GM18907 (cell line): ENCODE data around the gene RINT1.
"Not testable (repeated sequence)": the region's sequence is repeated elsewhere in the genome, so short reads cannot be mapped to it uniquely, and the experiment has no call there.

Experiments used
- ATAC-seq: cut with Tn5 transposase; IDR thresholded peaks from one replicate; pipeline ENCODE4 v1.9.1; 2021; ENCODE audit warnings: mild to moderate bottlenecking, moderate library complexity; ENCODE audit not compliant: unreplicated experiment

The RINT1 gene

DNA sequence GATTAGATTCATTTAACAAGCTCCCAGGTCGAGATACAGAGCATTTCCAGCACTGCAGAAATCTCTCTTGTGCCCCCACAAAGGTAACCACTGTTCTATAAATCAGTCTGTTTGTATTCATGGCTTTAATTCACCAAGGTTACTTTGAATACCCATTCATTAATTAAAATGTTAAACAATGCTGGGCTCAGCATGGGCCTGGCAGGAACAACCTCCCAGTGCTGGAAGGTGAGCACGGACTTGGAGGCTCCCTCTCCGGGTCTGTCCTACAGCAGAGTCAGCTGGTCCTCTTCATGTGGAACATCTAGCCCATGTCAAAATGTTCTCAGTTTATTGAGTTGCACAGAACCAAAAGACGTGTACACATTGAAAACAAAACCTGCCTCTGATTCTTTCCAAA is 64.9 kb downstream of the RINT1 start:
- no peak for ATAC-seq

DNA sequence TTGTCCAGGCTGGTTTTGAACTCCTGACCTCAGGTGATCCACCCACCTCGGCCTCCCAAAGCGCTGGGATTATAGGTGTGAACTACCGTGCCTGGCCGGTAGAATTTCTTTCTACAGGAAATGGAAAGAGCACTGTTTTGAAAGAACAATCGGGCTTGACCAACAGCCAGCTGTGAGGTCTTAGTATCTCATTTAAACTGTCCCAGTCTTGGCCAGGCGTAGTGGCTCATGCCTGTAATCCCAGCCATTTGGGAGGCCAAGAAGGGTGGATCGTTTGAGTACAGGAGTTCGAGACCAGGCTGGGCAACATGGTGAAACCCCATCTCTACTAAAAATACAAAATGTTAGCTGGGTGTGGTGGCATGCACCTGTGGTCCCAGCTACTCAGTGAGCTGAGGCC is 67.1 kb downstream of the RINT1 start:
- not testable (repeated sequence) for ATAC-seq

DNA sequence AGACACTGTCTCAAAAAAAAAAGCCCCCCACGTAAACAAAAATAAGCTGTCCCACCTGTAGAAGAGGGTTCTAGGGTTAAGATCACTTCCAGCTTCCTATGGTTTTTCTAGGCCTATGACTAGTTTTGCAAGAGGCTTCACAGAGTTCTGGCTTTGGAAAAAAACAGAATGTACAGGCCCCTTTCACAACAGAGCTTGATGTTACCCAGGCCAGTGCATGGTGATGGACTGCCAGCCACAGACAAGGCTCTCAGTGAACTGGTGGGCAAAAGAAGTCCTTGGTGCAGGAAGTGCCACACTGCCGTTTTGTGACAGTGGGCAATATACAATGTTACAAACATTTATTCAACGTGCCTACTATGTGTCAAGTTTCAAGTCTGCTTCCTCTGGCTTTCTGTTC is 67.5 kb downstream of the RINT1 start:
- no peak for ATAC-seq

DNA sequence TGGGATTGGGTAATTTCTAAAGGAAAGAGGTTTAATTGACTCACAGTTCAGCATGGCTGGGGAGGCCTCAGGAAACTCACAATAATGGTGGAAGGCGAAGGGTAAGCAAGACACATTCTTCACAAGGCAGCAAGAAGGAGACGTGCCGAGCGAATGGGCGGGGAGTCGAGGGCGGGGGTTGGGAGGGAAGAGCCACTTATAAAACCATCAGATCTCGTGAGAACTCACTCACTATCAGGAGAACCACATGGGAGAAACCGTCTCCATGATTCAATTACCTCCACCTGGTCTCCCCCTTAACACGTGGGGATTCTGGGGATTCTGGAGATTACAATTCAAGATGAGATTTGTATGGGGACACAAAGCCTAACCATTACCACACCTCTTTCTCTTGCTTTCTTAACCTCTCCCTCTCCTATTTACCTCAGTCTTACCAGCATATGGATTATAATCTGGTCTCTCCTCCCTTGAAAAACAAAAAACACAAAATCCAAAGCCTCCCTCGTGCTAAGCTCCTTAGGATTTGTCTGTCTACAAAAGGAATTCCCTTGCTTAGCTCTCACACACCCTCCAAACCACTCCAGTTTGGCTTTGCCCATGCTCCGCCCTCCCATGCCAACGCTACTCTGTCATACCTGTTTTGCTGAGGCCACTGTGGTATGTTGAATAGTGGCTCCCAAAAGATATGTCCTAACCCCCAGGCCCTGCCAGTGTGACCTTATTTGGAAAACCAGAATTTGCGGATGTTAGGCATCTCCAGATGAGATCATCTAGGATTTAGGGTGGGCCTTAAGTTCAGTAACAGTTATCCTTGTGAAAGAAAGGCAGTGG is 68.9 kb downstream of the RINT1 start:
- ATAC-seq = no peak

DNA sequence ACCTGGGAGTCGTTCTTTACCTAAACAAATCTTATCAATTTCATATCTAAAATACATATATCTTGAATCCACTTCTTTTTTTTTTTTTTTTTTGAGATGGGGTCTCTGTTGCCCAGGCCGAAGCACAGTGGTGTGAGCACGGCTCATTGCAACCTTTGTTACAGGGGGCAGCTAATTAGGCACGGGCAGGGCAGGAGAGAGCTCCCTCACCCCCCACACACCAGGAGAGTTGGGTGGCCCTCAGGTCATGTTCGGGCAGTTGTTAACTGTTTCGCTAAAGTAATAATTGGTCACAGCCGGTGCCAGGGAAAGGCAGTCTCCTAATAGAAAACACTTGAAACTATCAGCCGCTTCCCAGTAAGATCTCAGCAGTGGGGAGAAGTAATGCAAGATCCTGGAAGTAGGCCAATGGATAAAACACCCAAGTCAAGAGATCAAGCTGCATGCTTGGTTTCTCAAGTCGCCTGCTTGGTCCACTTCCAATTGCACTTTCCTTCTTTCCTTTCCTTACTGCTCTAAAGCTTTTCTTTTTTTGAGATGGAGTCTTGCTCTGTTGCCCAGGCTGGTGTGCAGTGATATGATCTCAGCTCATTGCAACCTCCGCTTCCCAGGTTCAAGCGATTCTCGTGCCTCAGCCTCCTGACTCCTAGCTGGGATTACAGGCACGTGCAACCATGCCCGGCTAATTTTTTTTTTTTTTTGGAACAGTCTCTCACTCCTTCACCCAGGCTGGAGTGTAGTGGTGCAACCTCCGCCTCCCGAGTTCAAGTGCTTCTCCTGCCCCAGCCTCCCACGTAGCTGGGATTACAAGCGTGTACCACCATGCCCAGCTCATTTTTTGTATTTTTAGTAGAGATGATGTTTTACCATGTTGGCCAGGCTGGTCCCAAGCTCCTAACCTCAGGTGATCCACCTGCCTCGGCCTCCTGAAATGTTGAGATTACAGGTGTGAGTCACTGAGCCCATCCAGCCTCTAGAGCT is 70.6 kb downstream of the RINT1 start:
- ATAC-seq = no peak

DNA sequence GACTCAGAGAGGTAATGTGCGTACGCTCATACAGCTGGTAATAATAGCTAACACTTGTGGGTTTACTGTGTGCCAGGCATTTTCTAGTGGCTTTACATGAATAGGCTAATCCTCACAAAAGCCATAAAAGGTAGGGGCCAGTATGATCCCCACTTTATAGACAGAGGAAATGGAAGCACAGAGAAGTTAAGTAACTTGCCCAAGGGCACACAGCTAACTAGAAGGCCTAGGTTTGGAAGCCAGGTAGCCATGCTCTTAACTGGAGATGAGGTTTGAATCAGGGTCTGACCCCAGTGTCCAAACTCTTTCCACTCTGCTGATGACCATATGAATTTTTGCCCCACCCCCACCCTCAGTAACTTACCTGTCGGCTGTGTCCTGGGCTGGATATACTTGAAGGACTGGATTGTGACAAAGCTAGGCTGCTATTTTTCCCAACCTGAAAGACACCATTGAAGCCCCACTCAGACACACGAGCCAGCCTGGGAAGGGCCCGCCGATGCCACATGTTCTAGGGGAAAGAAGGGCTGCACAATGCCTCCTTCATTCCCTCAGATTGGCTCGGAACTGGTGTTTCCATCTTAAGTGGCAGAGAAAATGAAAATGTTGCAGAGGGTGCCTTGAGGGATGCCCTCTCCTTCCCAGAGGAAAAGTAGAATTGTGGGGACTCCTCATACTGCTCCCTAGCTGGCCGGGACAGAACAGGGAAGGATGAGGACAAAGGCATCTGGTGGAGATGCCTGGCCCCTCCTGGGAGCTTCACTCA is 78.3 kb downstream of the RINT1 start:
- ATAC-seq = no peak

DNA sequence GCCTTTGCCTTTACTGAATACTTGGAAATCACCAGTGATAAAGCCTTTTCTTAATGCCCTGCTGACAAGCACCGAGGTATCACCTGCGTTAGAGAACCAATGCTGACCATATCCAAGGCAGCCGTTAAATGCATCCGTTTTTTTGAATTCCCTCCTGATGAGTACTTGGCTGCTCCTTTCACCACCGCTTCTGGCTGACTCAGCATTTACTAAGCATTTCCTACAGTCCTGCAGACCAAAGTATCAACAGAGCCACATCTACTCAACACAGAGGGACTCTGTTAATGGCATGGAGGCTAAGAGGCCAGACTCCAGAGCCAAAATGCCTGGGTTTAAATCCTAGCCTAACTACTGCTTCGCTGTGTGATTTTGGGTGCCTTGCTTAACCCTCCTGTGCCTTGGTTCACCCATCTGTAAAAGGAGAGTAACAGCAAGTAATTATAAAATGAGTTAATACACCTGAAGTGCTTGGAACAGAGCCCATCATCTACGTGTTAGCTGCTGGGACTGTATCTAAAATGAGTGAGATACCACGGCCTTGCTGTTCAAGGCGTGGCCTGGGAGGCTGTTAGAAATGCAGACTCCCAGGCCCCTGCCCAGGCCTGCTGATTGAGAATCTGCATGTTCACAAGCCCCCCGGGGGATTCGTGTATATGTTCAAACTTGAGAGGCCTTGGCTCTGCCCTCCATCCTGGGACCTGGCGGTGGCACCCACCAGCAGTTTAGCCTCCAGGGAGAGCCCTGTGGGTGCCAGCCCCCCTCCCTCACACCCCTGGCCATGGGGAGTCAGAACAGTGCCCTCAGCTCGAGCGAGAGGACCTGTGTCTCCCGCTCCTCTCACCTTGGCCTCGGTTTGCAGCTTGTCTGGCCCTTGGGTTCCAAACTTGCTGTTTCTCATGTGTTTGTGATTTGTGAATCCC is 80.1 kb downstream of the RINT1 start:
- no peak for ATAC-seq

DNA sequence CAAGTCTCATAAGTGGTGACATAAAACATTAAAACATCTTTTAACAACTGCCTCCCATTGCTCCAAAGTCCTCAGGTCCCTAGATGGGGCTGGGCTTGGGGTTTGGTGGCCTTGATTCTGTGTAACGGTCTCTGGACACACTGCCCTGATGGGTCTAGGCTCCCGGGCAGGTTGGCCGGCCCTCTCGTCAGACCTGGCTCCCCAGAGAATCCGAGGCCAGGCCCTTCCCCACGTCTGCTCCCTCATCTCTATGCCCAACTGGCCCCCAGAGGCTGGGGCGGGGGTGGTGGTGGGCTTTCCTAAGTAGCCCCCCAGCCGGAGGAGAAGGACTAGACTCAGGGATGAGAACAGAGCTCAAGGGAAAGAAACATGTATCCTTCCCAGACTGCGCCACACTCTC is 80.8 kb downstream of the RINT1 start:
- ATAC-seq = no peak

DNA sequence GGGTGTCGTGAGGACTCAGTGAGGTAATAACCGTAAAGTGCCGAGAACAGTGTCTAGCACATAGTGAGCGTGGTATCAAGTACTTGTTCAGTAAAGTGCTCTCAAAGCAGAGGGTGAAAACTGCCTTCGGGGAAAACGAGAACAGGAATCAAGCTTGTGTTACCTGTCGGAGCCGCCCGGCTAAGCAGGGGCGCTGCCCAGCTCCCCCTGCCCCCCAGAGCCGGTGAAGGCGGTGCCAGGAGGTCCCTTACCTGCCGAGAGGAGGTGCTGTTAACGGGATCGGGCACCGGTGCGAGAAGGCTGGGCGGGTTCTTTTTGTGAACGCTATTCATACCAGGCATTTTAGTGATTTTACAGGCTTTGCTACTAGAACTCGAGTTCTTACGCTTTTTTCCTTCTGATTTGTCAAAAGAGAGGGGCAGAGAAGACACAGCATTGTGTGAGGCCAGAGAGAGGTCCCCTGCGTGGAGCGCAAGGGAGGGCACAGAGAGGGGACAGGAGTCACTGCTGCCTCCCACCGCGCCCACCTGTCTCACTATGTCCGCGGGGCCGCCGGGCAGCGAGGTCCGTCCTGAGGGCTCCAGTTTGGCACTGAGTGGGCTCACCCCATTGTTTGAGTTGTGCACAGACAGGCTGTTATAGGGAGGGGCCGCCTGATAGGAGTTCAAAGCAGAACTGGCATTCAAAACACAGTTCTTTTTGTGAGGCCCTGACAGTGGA is 81.8 kb downstream of the RINT1 start:
- no peak for ATAC-seq

DNA sequence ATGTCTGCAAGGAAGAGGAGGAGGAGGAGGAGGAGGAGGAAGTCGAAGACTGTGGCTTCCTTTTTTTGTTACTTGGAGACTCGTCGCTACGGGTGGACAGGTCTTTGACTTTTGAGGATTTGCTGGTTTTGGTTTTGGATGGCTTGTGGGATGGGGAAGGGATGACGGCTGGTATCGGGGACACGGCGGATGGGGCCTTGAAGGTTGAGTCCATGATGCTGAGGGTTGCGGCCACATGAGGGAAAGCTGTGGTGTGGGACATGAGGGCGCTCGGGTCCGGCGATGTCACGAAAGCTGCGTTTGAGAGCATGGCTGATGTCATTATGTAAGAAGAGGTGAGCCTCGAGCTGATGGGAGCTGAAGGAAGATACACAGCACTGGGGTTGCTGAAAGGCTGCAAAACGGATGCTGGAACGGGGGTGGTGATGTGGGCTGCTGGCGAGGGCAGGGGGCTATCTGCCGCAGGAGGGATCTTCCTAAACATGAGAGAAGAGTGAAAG is 82.4 kb downstream of the RINT1 start:
- no peak for ATAC-seq
